ENCODE results near the gene HOXC10.

GRCh38 chr12:53966085-53966384 lies 18.9 kb upstream of the HOXC10 start:
- no peak for TF ChIP-seq POLR2AphosphoS5 (IDR thresholded peaks at IDR 0.05; ENCODE audit: borderline replicate concordance, low read depth, low read length)
- TF ChIP-seq EZH2 (IDR thresholded peaks at IDR 0.05) = no peak
- no peak for TF ChIP-seq FOXP2 (optimal IDR thresholded peaks at IDR 0.05; ENCODE audit: control extremely low read depth, extremely low read length, insufficient read depth)

All from SK-N-MC (cell line).